GM12872 (cell line): Measurements from ENCODE around the gene ZNF407.

Experiments
- CTCF ChIP-seq: IDR thresholded peaks from 3 replicates; pipeline ENCODE4 v1.5.1; 2011; ENCODE audit warnings: low read depth, mild to moderate bottlenecking, low read length, moderate library complexity; ENCODE audit not compliant: insufficient read depth

ZNF407 gene

GRCh38 chr18:75070625-75071483 is 473.2 kb downstream of the ZNF407 start:
- TF ChIP-seq CTCF: no peak

- no peak for TF ChIP-seq CTCF
Measured at GRCh38 chr18:75071484-75071785, 473.8 kb downstream of the ZNF407 start.

GRCh38 chr18:75071866-75072671 is 474.4 kb downstream of the ZNF407 start:
- no peak for TF ChIP-seq CTCF

- no peak for TF ChIP-seq CTCF
Measured at GRCh38 chr18:75072672-75073371, 475.2 kb downstream of the ZNF407 start.

- no peak for TF ChIP-seq CTCF
Measured at GRCh38 chr18:75073654-75074053, 476.0 kb downstream of the ZNF407 start.

GRCh38 chr18:75074196-75075015 is 476.7 kb downstream of the ZNF407 start:
- no peak for TF ChIP-seq CTCF
